GM12878 (cell line): Measurements from ENCODE around the gene CHD5. TPM values are rescaled to one million over a fixed set of nuclear protein-coding genes. Genes with fewer than 3 reads are reported as not detected.
A peak's percentile ranks its signal among the peaks of the same experiment; 100 is the strongest.

Source experiments
- ATAC-seq: fragments of 200-7000 bp; cut with Tn5 transposase; 3 replicates; pipeline ENCODE4 v1.9.1; 2020; ENCODE audit warnings: mild to moderate bottlenecking, moderate library complexity
- BruUV-seq: library from RNA; stranded (reverse); fragments of 400-500 nt; replicated peaks from 2 replicates; lab custom pipeline; 2021; lab: Mats Ljungman, UMichigan
- CTCF ChIA-PET: fragments of 300-600 bp; sonication (Branson Sonifier 250); formaldehyde crosslinking; extraction: SDS; loops from one replicate; lab custom pipeline; 2021; ENCODE audit warnings: inconsistent platforms; lab: Yijun Ruan, JAX
- POLR2A ChIA-PET: fragments of 350-600 bp; formaldehyde crosslinking; extraction: SDS; loops from one replicate; lab custom pipeline; 2021; ENCODE audit warnings: inconsistent platforms; lab: Charles Lee
- RAD21 ChIA-PET: fragments of 300-600 bp; sonication (Branson Sonifier 250); formaldehyde crosslinking; loops from one replicate; lab custom pipeline; 2023; ENCODE audit warnings: antibody characterized with exemption; ENCODE audit not compliant: unreplicated experiment; lab: Charles Lee
- SMC1A ChIA-PET: fragments of 300-600 bp; sonication (Branson Sonifier 250); formaldehyde crosslinking; loops from one replicate; lab custom pipeline; 2023; ENCODE audit not compliant: unreplicated experiment, uncharacterized antibody; lab: Charles Lee
- DNase-seq: peaks from one replicate; pipeline ENCODE4 v3.0.0-alpha.2; 2011; ENCODE audit warnings: low read depth, low spot score
- FAIRE-seq: peaks from 3 replicates; lab custom pipeline; 2011; peaks lifted over from hg19 to GRCh38; lab: Jason Lieb, UNC
- H2AFZ ChIP-seq: 2 replicates; pipeline ENCODE4 v1.6.0; 2011; ENCODE audit warnings: low read depth, low read length, control low read depth; ENCODE audit not compliant: control insufficient read depth
- H3K27ac ChIP-seq: 2 replicates; pipeline ENCODE4 v1.5.1; 2011; ENCODE audit warnings: control low read depth; ENCODE audit not compliant: control insufficient read depth, insufficient read depth
- H3K27me3 ChIP-seq, 2 experiments: replicated peaks in 1 of 2; 2 replicates each; pipeline versions ENCODE4 v1.6.0 to v1.6.1; 2011; ENCODE audit warnings: low read length in 1 of 2; ENCODE audit not compliant: control insufficient read depth in 2 of 2, insufficient read depth in 2 of 2
- H3K36me3 ChIP-seq, 2 experiments: 2 replicates each; pipeline ENCODE4 v1.5.1; 2011; ENCODE audit warnings: low read length in 1 of 2; ENCODE audit not compliant: control insufficient read depth in 2 of 2, insufficient read depth in 2 of 2
- H3K4me1 ChIP-seq: 2 replicates; pipeline ENCODE4 v1.6.1; 2011; ENCODE audit warnings: mild to moderate bottlenecking, low read length, moderate library complexity, mixed read lengths; ENCODE audit not compliant: control insufficient read depth, insufficient read depth
- H3K4me2 ChIP-seq: 2 replicates; pipeline ENCODE4 v1.6.0; 2011; ENCODE audit warnings: control low read depth; ENCODE audit not compliant: control insufficient read depth, insufficient read depth
- H3K4me3 ChIP-seq: fragments of 200-600 bp; sonication (generic); 2 replicates; pipeline ENCODE4 v1.5.1; 2016
- H3K79me2 ChIP-seq: 2 replicates; pipeline ENCODE4 v1.6.0; 2011; ENCODE audit warnings: low read length; ENCODE audit not compliant: control insufficient read depth, insufficient read depth
- H3K9ac ChIP-seq: 2 replicates; pipeline ENCODE4 v1.8.0; 2011; ENCODE audit warnings: low read length, control low read depth, mixed read lengths; ENCODE audit not compliant: control insufficient read depth, insufficient read depth
- H3K9me3 ChIP-seq: replicated peaks from 3 replicates; pipeline ENCODE4 v1.5.1; 2011; ENCODE audit warnings: mild to moderate bottlenecking, low read length; ENCODE audit not compliant: control insufficient read depth, insufficient read depth
- H4K20me1 ChIP-seq: 2 replicates; pipeline ENCODE4 v1.6.0; 2011; ENCODE audit not compliant: control insufficient read depth, insufficient read depth
- BCL3 ChIP-seq: IDR thresholded peaks from 2 replicates; pipeline ENCODE4 v1.6.1; 2011; ENCODE audit warnings: borderline replicate concordance, low read depth, mild to moderate bottlenecking, moderate library complexity, low read length; ENCODE audit not compliant: insufficient read depth, poor library complexity, severe bottlenecking
- BHLHE40 ChIP-seq, 2 experiments: fragments of 450-650 bp in 1 of 2; IDR thresholded peaks; 2 replicates each; pipeline ENCODE4 v1.6.1; 2011 to 2017; ENCODE audit warnings: low read depth in 2 of 2, borderline replicate concordance in 1 of 2, improper control_type of control experiment in 1 of 2, low read length in 1 of 2, mild to moderate bottlenecking in 1 of 2
- CBX5 ChIP-seq: sonication (generic); IDR thresholded peaks from 2 replicates; pipeline ENCODE4 v1.6.1; 2016; ENCODE audit warnings: low read depth, moderate library complexity, mild to moderate bottlenecking, inconsistent platforms
- FOS ChIP-seq: IDR thresholded peaks from 3 replicates; pipeline ENCODE4 v1.6.1; 2011; ENCODE audit warnings: borderline replicate concordance; ENCODE audit not compliant: insufficient read length; ENCODE audit errors: extremely low read depth
- FOXM1 ChIP-seq: IDR thresholded peaks from 2 replicates; pipeline ENCODE4 v1.6.1; 2012; ENCODE audit warnings: low read depth, mild to moderate bottlenecking, inconsistent platforms, low read length, moderate library complexity
- HDAC2 ChIP-seq: fragments of 200-600 bp; sonication (generic); IDR thresholded peaks from 2 replicates; pipeline ENCODE4 v1.6.1; 2017
- IRF3 ChIP-seq: fragments of 450-650 bp; IDR thresholded peaks from 2 replicates; pipeline ENCODE4 v1.6.1; 2014; ENCODE audit warnings: mild to moderate bottlenecking
- IRF4 ChIP-seq: IDR thresholded peaks from 2 replicates; pipeline ENCODE4 v1.6.1; 2011; ENCODE audit warnings: low read depth, low read length
- MEF2A ChIP-seq: IDR thresholded peaks from 2 replicates; pipeline ENCODE4 v1.6.1; 2011; ENCODE audit warnings: low read depth, mild to moderate bottlenecking, low read length, moderate library complexity; ENCODE audit not compliant: insufficient read depth
- SMARCA5 ChIP-seq: fragments of 450-650 bp; IDR thresholded peaks from 2 replicates; pipeline ENCODE4 v1.6.1; 2017; ENCODE audit warnings: mild to moderate bottlenecking
- USF2 ChIP-seq: IDR thresholded peaks from 2 replicates; pipeline ENCODE4 v1.6.1; 2011; ENCODE audit warnings: low read depth, low read length, improper control_type of control experiment, borderline replicate concordance
- ZNF24 ChIP-seq: fragments of 450-650 bp; IDR thresholded peaks from 2 replicates; pipeline ENCODE4 v1.6.1; 2017; ENCODE audit warnings: antibody characterized with exemption, mild to moderate bottlenecking
- WGBS: methylation state at CpG from one replicate; pipeline ENCODE4 v1.1.6; 2016; ENCODE audit warnings: low lambda C conversion rate; ENCODE audit not compliant: insufficient replicate concordance, insufficient coverage; ENCODE audit errors: missing lambda C conversion rate; 5-methylcytosine and 5-hydroxymethylcytosine counted together
- in situ Hi-C: fragments of 300-500 bp; cut with MboI; formaldehyde crosslinking; loops from 9 replicates; pipeline ENCODE4 v1.14.3; 2018; ENCODE audit warnings: mixed read lengths
- intact Hi-C: fragments of 100-400 bp; cut with micrococcal nuclease; formaldehyde crosslinking; loops from one replicate; pipeline ENCODE4 v1.14.2; 2022; ENCODE audit not compliant: unreplicated experiment
- polyA plus RNA-seq, 11 experiments: library from polyadenylated mRNA; depleted of rRNA in 4 of 11; unstranded in 6 of 11; stranded (reverse) in 5 of 11; fragments of >200 nt; fragmentation: Nextera tagmentation in 4 of 11; fragmentation: Illumina TruSeq in 1 of 11; extraction: Ambion mirVana in 4 of 11; extraction: Trizol in 1 of 11; gene quantifications; 1 replicate in 1 of 11; 2 replicates in 10 of 11; pipeline versions ENCODE4 v1.2.1 to v1.2.3, GENCODE V29; 2011 to 2016; ENCODE audit warnings: inconsistent platforms in 2 of 11, missing spikeins in 2 of 11, low read depth in 1 of 11
- total RNA-seq, 4 experiments: library from RNA; depleted of rRNA in 3 of 4; stranded (reverse); fragments of >200 nt in 3 of 4; fragmentation: Illumina TruSeq in 1 of 4; extraction: Trizol in 1 of 4; gene quantifications; 2 replicates each; pipeline versions ENCODE4 v1.2.1 to v1.2.3, GENCODE V29; 2013 to 2021

The CHD5 gene
- total and polyA plus RNA-seq, 10 of the 15 experiments (the other 5 are each of a cell fraction or from before 2014, with no cell fraction given) = 0.03 to 0.49 (median 0.13) TPM; not detected in 3

- TF ChIP-seq USF2 = no peak
Measured at GRCh38 chr1:6207075-6207885, 27.2 kb upstream of the CHD5 start (continued).

GRCh38 chr1:6206520-6206855 is 26.4 kb upstream of the CHD5 start:
- intact Hi-C loops (no loop called here), in situ Hi-C loops (no loop called here)
- peak overlapping the region; percentile 88; the same call in 1 of the 2 replicates for H3K27ac ChIP-seq
- H3K4me1 ChIP-seq = peaks cover 18% of the 10 kb centered on the region
- peak overlapping the region; percentile 94 for H2AFZ ChIP-seq
- peak overlapping the region; percentile 75 for H3K4me3 ChIP-seq
- peaks cover 0 to 3% of the 10 kb centered on the region in 2 experiments; a peak in 3 of 4 replicates for H3K36me3 ChIP-seq
- TF ChIP-seq IRF3 (no peak), HDAC2 (no peak), MEF2A (no peak), ZNF24 (no peak), SMARCA5 (no peak), FOXM1 (no peak), CBX5 (no peak), IRF4 (no peak), BCL3 (no peak), FOS (no peak), BHLHE40 (IDR thresholded peaks at IDR 0.05; ENCODE audit: borderline replicate concordance in 1 of 2, low read depth in 2 of 2, low read length in 1 of 2) (no peak)
- CTCF ChIA-PET = interaction anchor here (0.8 to 4.1 kb wide), 9 partner anchors 9 to 185 kb away, joined by 3 to 17 read pairs (median 4); no protein-coding TSS in a partner anchor
- H3K9ac ChIP-seq = peak overlapping the region; percentile 88
- no TSS peak for BruUV-seq
- SMC1A ChIA-PET = interaction anchor here (0.8 to 1.8 kb wide), 4 partner anchors 8 to 180 kb away, joined by 3 to 4 read pairs (median 3); no protein-coding TSS in a partner anchor
- FAIRE-seq (no peak), DNase-seq (no peak), ATAC-seq (no peak)
- peaks cover 9% of the 10 kb centered on the region for H3K79me2 ChIP-seq
- H3K27me3 ChIP-seq = no peaks in the 10 kb centered on the region
- RAD21 ChIA-PET = interaction anchor here (0.6 to 1.5 kb wide), 4 partner anchors 27 to 55 kb away, joined by 3 to 10 read pairs (median 6); partner anchors contain the start of gene ICMT
- no peaks in the 10 kb centered on the region for H3K9me3 ChIP-seq
- peak overlapping the region; percentile 91 for H3K4me2 ChIP-seq
- WGBS = 8% methylated on average over 24 of the region's 25 CpGs
- POLR2A ChIA-PET = interaction anchor here (0.5 to 2.4 kb wide), 8 partner anchors 9 to 257 kb away, joined by 3 to 10 read pairs (median 4); partner anchors contain the start of gene ICMT
- H4K20me1 ChIP-seq = no peaks in the 10 kb centered on the region
